ENCODE results near the gene STK11.
A peak's percentile ranks its signal among the peaks of the same experiment; 100 is the strongest.

Gene STK11

DNA sequence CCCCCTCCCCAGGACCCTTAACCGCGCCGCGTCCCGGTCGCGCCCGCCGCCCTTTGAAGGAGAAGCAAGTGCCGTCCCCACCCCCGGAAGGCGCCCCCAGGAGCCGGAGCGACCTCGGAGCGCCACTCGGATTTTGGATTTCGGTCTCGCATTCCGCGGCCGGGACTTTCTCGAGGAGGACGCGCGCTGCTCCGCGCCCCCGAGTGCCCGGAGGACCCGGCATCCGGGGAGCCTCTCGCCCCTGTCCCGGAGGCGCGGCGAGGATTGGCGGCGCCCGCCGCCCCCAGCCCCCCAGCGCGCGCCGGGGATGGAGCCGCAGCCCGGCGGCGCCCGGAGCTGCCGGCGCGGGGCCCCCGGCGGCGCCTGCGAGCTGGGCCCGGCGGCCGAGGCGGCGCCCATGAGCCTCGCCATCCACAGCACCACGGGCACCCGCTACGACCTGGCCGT is 44.4 kb downstream of the STK11 start:
- Histone ChIP-seq H3K27me3 (ENCODE audit: insufficient read depth, poor library complexity, severe bottlenecking) (no peaks in the 10 kb centered on the region), H3K27ac (replicated peaks) (peak overlapping the region; percentile 88), H3K4me3 (replicated peaks; ENCODE audit: insufficient read depth, low read length) (peak overlapping the region; percentile 89)
- no peak for TF ChIP-seq GABPA (IDR thresholded peaks at IDR 0.05; ENCODE audit: low read depth)
- TF ChIP-seq SPI1 (IDR thresholded peaks at IDR 0.05; ENCODE audit: borderline replicate concordance, low read depth): no peak
- TF ChIP-seq POLR2AphosphoS5 (IDR thresholded peaks at IDR 0.05; ENCODE audit: low read depth): no peak
- TF ChIP-seq, protein P1, sequence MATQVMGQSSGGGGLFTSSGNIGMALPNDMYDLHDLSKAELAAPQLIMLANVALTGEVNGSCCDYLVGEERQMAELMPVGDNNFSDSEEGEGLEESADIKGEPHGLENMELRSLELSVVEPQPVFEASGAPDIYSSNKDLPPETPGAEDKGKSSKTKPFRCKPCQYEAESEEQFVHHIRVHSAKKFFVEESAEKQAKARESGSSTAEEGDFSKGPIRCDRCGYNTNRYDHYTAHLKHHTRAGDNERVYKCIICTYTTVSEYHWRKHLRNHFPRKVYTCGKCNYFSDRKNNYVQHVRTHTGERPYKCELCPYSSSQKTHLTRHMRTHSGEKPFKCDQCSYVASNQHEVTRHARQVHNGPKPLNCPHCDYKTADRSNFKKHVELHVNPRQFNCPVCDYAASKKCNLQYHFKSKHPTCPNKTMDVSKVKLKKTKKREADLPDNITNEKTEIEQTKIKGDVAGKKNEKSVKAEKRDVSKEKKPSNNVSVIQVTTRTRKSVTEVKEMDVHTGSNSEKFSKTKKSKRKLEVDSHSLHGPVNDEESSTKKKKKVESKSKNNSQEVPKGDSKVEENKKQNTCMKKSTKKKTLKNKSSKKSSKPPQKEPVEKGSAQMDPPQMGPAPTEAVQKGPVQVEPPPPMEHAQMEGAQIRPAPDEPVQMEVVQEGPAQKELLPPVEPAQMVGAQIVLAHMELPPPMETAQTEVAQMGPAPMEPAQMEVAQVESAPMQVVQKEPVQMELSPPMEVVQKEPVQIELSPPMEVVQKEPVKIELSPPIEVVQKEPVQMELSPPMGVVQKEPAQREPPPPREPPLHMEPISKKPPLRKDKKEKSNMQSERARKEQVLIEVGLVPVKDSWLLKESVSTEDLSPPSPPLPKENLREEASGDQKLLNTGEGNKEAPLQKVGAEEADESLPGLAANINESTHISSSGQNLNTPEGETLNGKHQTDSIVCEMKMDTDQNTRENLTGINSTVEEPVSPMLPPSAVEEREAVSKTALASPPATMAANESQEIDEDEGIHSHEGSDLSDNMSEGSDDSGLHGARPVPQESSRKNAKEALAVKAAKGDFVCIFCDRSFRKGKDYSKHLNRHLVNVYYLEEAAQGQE (IDR thresholded peaks at IDR 0.05; ENCODE audit: insufficient replicate concordance, low read depth): no peak
- no peak for TF ChIP-seq CTCF (IDR thresholded peaks at IDR 0.05; ENCODE audit: insufficient read depth, low read length)
- DNase-seq (ENCODE audit: low read depth in 1 of 2, low spot score in 1 of 2): no peak

- Histone ChIP-seq H3K27me3 (ENCODE audit: insufficient read depth, poor library complexity, severe bottlenecking) (no peaks in the 10 kb centered on the region), H3K4me3 (replicated peaks; ENCODE audit: insufficient read depth, low read length) (peak overlapping the region; percentile 89), H3K27ac (replicated peaks) (peak overlapping the region; percentile 98)
- peak; percentile 69 to 71 for DNase-seq (ENCODE audit: low read depth in 1 of 2, low spot score in 1 of 2)
- TF ChIP-seq CTCF (IDR thresholded peaks at IDR 0.05; ENCODE audit: insufficient read depth, low read length) (no peak), POLR2AphosphoS5 (IDR thresholded peaks at IDR 0.05; ENCODE audit: low read depth) (no peak), GABPA (IDR thresholded peaks at IDR 0.05; ENCODE audit: low read depth) (no peak), SPI1 (IDR thresholded peaks at IDR 0.05; ENCODE audit: borderline replicate concordance, low read depth) (no peak)
- TF ChIP-seq, protein P1 (IDR thresholded peaks at IDR 0.05; ENCODE audit: insufficient replicate concordance, low read depth): no peak
These were observed 45.1 kb downstream of the STK11 start for GRCh38 chr19:1250437-1251260.

DNA sequence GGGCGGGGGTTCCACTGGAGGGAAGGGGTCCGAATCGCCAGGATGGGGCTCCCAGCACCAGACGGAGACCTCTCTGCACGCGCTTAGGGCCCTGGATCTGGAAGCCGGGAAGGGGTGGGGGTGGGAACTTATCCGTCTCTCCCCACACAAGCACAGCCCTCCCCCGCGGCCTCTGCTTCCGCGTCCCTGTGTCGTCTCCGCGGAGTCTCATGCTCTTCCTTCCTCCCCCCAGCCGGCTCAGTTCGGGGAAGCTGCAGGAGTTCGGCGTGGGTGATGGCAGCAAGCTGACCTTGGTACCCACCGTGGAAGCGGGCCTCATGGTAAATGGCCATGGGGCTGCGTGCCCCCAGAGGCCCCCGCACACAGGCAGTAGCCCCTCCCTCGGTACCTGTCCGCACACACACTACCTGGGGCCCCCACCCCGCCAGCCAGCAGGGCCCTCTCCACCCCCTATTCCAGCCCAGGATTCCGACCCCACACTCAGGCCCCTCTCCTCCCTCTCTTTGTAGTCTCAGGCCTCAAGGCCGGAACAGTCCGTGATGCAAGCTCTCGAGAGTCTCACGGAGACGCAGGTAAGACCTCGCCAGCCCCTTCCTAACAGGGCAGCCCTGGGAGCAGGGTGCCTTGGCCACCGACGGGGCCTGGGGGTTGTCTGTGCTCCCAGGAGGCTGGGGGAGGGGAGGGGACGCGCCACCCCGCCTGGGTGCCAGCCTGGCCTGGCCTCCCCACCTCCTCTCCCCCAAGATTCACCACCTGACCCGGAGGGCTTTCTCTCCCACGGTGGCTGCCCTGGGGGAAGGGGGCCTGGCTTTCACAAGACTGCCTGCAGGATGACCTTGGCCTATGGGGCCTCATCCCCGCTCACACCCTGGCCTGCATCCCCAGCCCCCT is 46.0 kb downstream of the STK11 start:
- peak overlapping the region; percentile 98 for H3K27ac ChIP-seq (replicated peaks)
- H3K27me3 ChIP-seq (ENCODE audit: insufficient read depth, poor library complexity, severe bottlenecking): no peaks in the 10 kb centered on the region
- peak overlapping the region; percentile 89 for H3K4me3 ChIP-seq (replicated peaks; ENCODE audit: insufficient read depth, low read length)
- peak; percentile 83 to 92 for DNase-seq (ENCODE audit: low read depth in 1 of 2, low spot score in 1 of 2)
- TF ChIP-seq, protein P1 (IDR thresholded peaks at IDR 0.05; ENCODE audit: insufficient replicate concordance, low read depth): no peak
- TF ChIP-seq SPI1 (IDR thresholded peaks at IDR 0.05; ENCODE audit: borderline replicate concordance, low read depth) (peak; percentile 45; the same call in 1 of the 2 replicates), CTCF (IDR thresholded peaks at IDR 0.05; ENCODE audit: insufficient read depth, low read length) (no peak), POLR2AphosphoS5 (IDR thresholded peaks at IDR 0.05; ENCODE audit: low read depth) (peak; percentile 69), GABPA (IDR thresholded peaks at IDR 0.05; ENCODE audit: low read depth) (no peak)

Data from HL-60 (cell line).